Lower lobe of right lung (tissue), 2 donors: ENCODE measurements around the gene SORCS2. TPM values are rescaled to one million over a fixed set of nuclear protein-coding genes. Genes with fewer than 3 reads are reported as not detected.

ENCODE experiments used
- ATAC-seq, 2 donors: fragments of 200-7000 bp; cut with Tn5 transposase; one replicate each; pipeline ENCODE4 v1.9.1; 2020 to 2022; ENCODE audit warnings: mild to moderate bottlenecking in 2 of 2, moderate library complexity in 2 of 2
- DNase-seq: peaks from one replicate; pipeline ENCODE4 v3.0.0-alpha.2; 2020
- H3K27ac ChIP-seq: fragments of 200-600 bp; one replicate; pipeline ENCODE4 v1.8.0; 2022
- H3K27me3 ChIP-seq: fragments of 200-600 bp; one replicate; pipeline ENCODE4 v1.8.0; 2022; ENCODE audit warnings: low read depth
- H3K36me3 ChIP-seq: fragments of 200-600 bp; one replicate; pipeline ENCODE4 v1.8.0; 2022; ENCODE audit warnings: mild to moderate bottlenecking
- H3K4me1 ChIP-seq: fragments of 200-600 bp; one replicate; pipeline ENCODE4 v1.8.0; 2022
- H3K4me3 ChIP-seq: fragments of 200-600 bp; one replicate; pipeline ENCODE4 v1.8.0; 2022; ENCODE audit warnings: mild to moderate bottlenecking
- H3K9me3 ChIP-seq: fragments of 200-600 bp; one replicate; pipeline ENCODE4 v1.8.0; 2022
- intact Hi-C: fragments of 100-400 bp; cut with DNase I; formaldehyde crosslinking; loops from one replicate; pipeline ENCODE4 v1.11.0; 2022
- total RNA-seq: library from RNA; stranded (reverse); fragmentation: NEBNext Ultra II Directional; extraction: Animal tissue kit (Norgen Biotek cat#: 25700); gene quantifications from one replicate; pipeline ENCODE4 v1.2.1, GENCODE V29; 2021
- TF ChIP-seq, protein P1 (sequence below): fragments of 200-600 bp; IDR thresholded peaks from one replicate; pipeline ENCODE4 v1.8.0; 2022; ENCODE audit warnings: antibody characterized with exemption, mild to moderate bottlenecking
- donor health status: DM: no; HTN: yes; CAD: no; lungs with severe emphysema.

SORCS2 gene
- total RNA-seq, 1 donor from 2014 or later, result 5.8 TPM

DNA sequence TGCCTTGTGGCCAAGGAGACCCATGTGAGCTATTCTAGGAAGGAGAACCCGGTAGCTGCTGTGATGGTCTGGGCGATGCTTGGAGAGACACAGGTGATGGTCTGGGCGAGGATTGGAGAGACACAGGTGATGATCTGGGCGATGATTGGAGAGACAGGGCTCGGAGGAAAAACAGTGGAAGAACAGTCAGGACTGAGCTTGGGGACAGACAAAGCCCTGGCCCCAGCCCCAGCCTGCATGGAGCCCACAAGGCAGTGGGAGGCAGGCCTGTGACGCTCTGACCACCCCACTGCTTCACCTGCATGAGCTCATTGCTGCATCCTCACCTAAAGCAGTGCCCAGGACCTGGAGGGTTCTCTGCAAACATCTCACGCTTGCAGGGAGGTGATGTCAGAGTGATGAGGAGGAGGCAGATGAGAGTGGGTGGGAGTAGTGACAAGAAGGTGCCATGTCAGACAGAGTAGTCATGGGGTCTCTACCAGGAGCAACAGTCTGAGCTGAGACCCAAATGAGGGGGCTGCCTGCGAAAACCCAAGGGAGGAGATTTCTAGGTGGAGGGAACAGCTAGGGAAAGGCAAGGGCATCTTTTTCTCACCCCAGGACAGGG is 278.3 kb downstream of the SORCS2 start:
- H3K9me3 ChIP-seq, result no peaks in the 10 kb centered on the region
- intact Hi-C loops, result no loop called here
- TF ChIP-seq, protein P1, sequence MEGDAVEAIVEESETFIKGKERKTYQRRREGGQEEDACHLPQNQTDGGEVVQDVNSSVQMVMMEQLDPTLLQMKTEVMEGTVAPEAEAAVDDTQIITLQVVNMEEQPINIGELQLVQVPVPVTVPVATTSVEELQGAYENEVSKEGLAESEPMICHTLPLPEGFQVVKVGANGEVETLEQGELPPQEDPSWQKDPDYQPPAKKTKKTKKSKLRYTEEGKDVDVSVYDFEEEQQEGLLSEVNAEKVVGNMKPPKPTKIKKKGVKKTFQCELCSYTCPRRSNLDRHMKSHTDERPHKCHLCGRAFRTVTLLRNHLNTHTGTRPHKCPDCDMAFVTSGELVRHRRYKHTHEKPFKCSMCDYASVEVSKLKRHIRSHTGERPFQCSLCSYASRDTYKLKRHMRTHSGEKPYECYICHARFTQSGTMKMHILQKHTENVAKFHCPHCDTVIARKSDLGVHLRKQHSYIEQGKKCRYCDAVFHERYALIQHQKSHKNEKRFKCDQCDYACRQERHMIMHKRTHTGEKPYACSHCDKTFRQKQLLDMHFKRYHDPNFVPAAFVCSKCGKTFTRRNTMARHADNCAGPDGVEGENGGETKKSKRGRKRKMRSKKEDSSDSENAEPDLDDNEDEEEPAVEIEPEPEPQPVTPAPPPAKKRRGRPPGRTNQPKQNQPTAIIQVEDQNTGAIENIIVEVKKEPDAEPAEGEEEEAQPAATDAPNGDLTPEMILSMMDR, result no peak
- DNase-seq (no peak), ATAC-seq (no peak)
- no peaks in the 10 kb centered on the region for H3K27me3 ChIP-seq
- no peaks in the 10 kb centered on the region for H3K36me3 ChIP-seq
- no peak overlapping the region for H3K27ac ChIP-seq
- no peak overlapping the region for H3K4me3 ChIP-seq
- no peaks in the 10 kb centered on the region for H3K4me1 ChIP-seq

DNA sequence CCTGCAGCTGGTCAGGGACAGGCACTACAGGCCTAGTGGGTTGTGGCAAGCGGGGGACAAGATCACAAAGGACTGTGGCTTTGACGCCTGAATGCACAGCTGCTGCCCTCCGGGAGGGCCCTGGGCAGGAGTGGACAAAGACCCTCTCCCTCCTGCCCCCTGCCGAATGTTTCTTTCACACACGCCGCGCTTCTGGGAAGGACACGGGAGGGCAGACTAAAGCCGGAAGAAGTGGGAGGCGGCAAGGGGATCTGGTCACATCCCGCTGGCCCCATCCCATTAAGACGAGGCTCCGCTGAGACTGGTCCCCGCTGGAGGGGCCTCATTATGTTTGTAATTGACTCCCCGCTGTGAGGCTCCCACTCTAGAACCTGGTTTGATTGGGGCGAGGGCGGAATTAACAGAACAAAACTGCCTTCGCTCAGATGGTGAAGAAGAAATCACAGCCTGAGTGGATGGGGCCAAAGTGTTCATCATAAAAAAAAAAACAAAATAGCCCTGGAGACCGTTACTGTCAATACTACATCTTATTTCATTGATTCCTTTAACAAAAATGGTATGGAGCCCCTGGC is 280.2 kb downstream of the SORCS2 start:
- no peaks in the 10 kb centered on the region for H3K27me3 ChIP-seq
- ATAC-seq (no peak), DNase-seq (no peak)
- TF ChIP-seq, protein P1, result no peak
- H3K36me3 ChIP-seq, result no peaks in the 10 kb centered on the region
- no peak overlapping the region for H3K27ac ChIP-seq
- H3K9me3 ChIP-seq, result no peaks in the 10 kb centered on the region
- H3K4me3 ChIP-seq, result no peak overlapping the region
- no peaks in the 10 kb centered on the region for H3K4me1 ChIP-seq
- intact Hi-C loops, result no loop called here

DNA sequence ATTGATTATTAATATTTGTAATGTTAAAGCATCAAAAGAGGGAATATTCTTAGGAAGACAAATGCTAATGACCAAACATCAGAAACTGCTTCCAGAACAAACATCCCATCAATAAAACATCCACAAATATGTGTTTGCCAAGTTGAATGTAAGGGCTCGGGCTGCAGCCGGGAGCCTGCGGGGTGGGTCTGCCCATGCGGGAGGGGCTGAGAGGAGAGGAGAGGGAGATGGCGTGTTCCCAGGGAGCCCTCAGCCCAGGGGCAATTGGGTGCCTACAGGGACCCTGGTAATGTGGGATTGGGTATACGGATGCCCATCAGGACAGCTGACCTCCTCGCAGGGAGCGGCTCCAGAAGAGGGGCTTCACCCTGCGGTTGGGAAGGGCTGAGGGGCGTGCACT is 280.7 kb downstream of the SORCS2 start:
- intact Hi-C loops, result no loop called here
- Histone ChIP-seq H3K27ac (no peak overlapping the region), H3K4me3 (no peak overlapping the region), H3K9me3 (no peaks in the 10 kb centered on the region), H3K36me3 (no peaks in the 10 kb centered on the region), H3K4me1 (no peaks in the 10 kb centered on the region), H3K27me3 (no peaks in the 10 kb centered on the region)
- ATAC-seq (no peak), DNase-seq (no peak)
- TF ChIP-seq, protein P1, result no peak

DNA sequence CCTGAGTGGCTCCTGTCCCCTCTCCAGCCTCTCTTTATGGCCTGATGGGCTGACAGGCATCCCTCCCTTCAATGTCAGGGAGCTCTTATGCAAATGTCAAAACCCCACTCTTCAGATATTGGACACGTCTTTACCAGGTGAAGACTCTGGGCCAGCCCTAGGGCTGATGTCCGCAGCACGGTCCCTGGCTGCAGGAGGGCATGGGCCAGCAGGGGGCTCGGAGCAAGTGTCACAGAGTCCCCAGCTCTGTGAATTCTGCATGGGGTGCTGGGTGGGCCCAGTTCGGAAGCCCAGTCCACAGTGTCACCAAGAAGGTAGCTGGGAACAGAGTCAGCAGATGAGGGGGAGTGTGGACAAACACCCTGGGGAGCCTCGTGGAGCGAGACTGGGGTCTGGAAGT is 282.0 kb downstream of the SORCS2 start:
- no peak for DNase-seq
- TF ChIP-seq, protein P1, result no peak
- H3K4me1 ChIP-seq, result no peaks in the 10 kb centered on the region
- no peaks in the 10 kb centered on the region for H3K27me3 ChIP-seq
- no peaks in the 10 kb centered on the region for H3K9me3 ChIP-seq
- no peak overlapping the region for H3K27ac ChIP-seq
- no peaks in the 10 kb centered on the region for H3K36me3 ChIP-seq
- intact Hi-C loops, result no loop called here
- ATAC-seq, result no peak
- no peak overlapping the region for H3K4me3 ChIP-seq

DNA sequence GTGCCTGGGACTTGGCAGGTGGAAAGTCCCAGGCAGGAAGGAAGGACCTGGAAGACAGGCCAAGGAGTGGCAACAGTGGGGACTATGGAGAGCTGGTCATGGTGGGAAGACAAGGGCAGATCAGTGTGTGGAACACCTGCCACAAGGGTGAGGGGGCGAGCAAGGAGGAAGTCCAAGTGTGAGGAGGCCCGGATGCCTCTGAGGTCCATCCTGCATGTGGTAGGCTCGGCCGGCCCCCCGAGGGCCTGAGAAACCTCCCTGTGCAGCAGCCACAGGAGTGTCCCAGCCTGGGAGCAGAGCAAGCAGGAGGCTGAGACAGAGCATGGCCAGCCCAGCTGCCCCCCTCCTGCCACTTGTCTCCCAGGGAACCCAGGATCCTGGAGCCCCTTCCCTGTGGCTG is 282.9 kb downstream of the SORCS2 start:
- intact Hi-C loops, result no loop called here
- ATAC-seq, result no peak
- Histone ChIP-seq H3K36me3 (no peaks in the 10 kb centered on the region), H3K4me1 (no peaks in the 10 kb centered on the region), H3K4me3 (no peak overlapping the region), H3K27me3 (no peaks in the 10 kb centered on the region), H3K9me3 (no peaks in the 10 kb centered on the region), H3K27ac (no peak overlapping the region)
- TF ChIP-seq, protein P1, result no peak
- no peak for DNase-seq
